Gastrocnemius medialis (tissue), 4 donors: ENCODE results near the gene KDM4B. TPM values are rescaled to one million over a fixed set of nuclear protein-coding genes. Genes with fewer than 3 reads are reported as not detected.

Experiments used
- ATAC-seq, 2 donors: fragments of 150-250 bp; one replicate each; pipeline ENCODE4 v1.9.1; 2016
- DNase-seq, 2 donors: peaks; one replicate each; pipeline ENCODE4 v3.0.0-alpha.2; 2019
- H3K27ac ChIP-seq, 4 donors: fragments of 200-600 bp; sonication (generic); 1 replicate in 1 of 4; 2 replicates in 3 of 4; pipeline ENCODE4 v1.5.1; 2016 to 2018; ENCODE audit warnings: mild to moderate bottlenecking in 2 of 4, moderate library complexity in 1 of 4
- H3K27me3 ChIP-seq, 3 donors: fragments of 200-600 bp; sonication (generic) in 2 of 3; 1 replicate in 1 of 3; 2 replicates in 2 of 3; pipeline versions ENCODE4 v1.5.1 to v1.6.0; 2016 to 2019; ENCODE audit warnings: mild to moderate bottlenecking in 1 of 3, moderate library complexity in 1 of 3
- H3K36me3 ChIP-seq, 2 donors: fragments of 200-600 bp; sonication (generic) in 1 of 2; one replicate each; pipeline ENCODE4 v1.5.1; 2017 to 2018
- H3K4me1 ChIP-seq, 2 donors: fragments of 200-600 bp; sonication (generic) in 1 of 2; one replicate each; pipeline ENCODE4 v1.5.1; 2016 to 2017; ENCODE audit warnings: mild to moderate bottlenecking in 2 of 2
- H3K4me3 ChIP-seq, 4 donors: fragments of 200-600 bp; sonication (generic) in 3 of 4; 1 replicate in 1 of 4; 2 replicates in 3 of 4; pipeline ENCODE4 v1.5.1; 2016 to 2019; ENCODE audit warnings: mild to moderate bottlenecking in 2 of 4
- H3K9me3 ChIP-seq, 3 donors: fragments of 200-600 bp; sonication (generic) in 2 of 3; 1 replicate in 1 of 3; 2 replicates in 2 of 3; pipeline ENCODE4 v1.5.1; 2016 to 2019
- CTCF ChIP-seq, 5 experiments: fragments of 450-650 bp in 3 of 5; fragments of 200-600 bp in 2 of 5; sonication (generic) in 2 of 5; IDR thresholded peaks in 4 of 5; conservative IDR thresholded peaks in 1 of 5; 1 replicate in 4 of 5; 2 replicates in 1 of 5; pipeline ENCODE4 v1.5.1; 2016 to 2019; ENCODE audit warnings: antibody characterized with exemption in 5 of 5, mild to moderate bottlenecking in 3 of 5, moderate library complexity in 3 of 5
- POLR2A ChIP-seq, 2 donors: fragments of 450-650 bp; IDR thresholded peaks; one replicate each; pipeline ENCODE4 v1.6.1; 2017; ENCODE audit warnings: antibody characterized with exemption in 2 of 2, mild to moderate bottlenecking in 2 of 2, moderate library complexity in 2 of 2
- in situ Hi-C, 4 donors: fragments of 200-750 bp; cut with MboI; loops; one replicate each; pipeline versions ENCODE4 v1.15.0 to v1.8.0; 2017; ENCODE audit warnings: low sequenced_read_pairs in 4 of 4
- intact Hi-C: fragments of 100-400 bp; cut with DNase I; formaldehyde crosslinking; loops from one replicate; pipeline ENCODE4 v1.15.1; 2023; ENCODE audit warnings: low total_unique reads
- total RNA-seq, 4 donors: library from RNA; depleted of rRNA; stranded (reverse); fragments of >200 nt; gene quantifications; one replicate each; pipeline versions ENCODE4 v1.1.0 to v1.2.3, GENCODE V29; 2016

KDM4B gene
- 10 to 100 TPM; 40.9 to 61.4 (median 46.4) TPM for total RNA-seq

- DNase-seq (peak; percentile 99 to 100), ATAC-seq (peak; percentile 74 to 76)
- Histone ChIP-seq H3K4me3 (peak within 1 kb of the TSS; percentile 64 to 91 (median 81)), H3K4me1 (peaks cover 39 to 41% of the 10 kb centered on the region in 2 donors), H3K27ac (peak within 1 kb of the TSS; percentile 87 to 96 (median 92)), H3K36me3 (no peaks in the 10 kb centered on the region), H3K27me3 (no peaks in the 10 kb centered on the region), H3K9me3 (no peaks in the 10 kb centered on the region)
- in situ Hi-C loops: no loop called here
- intact Hi-C loops: no loop called here
- TF ChIP-seq POLR2A (IDR thresholded peaks at IDR 0.05) (peak; percentile 100), CTCF (IDR thresholded peaks at IDR 0.05 in 4 of 5, conservative IDR thresholded peaks at IDR 0.05 in 1 of 5) (no peak)
These were observed at the start of gene KDM4B for GRCh38 chr19:4968462-4969291. Gene KDM4B, plus strand, starts transcription at chr19:4969113. Its CDS starts 63,778 bp downstream, at chr19:5032891.

GRCh38 chr19:4922530-4923275 is 46.2 kb upstream of the KDM4B start:
- Histone ChIP-seq H3K36me3 (no peaks in the 10 kb centered on the region), H3K27ac (no peak overlapping the region), H3K4me3 (no peak overlapping the region), H3K9me3 (no peaks in the 10 kb centered on the region), H3K4me1 (no peaks in the 10 kb centered on the region), H3K27me3 (no peaks in the 10 kb centered on the region)
- DNase-seq (no peak), ATAC-seq (no peak)
- TF ChIP-seq POLR2A (IDR thresholded peaks at IDR 0.05): no peak
- TF ChIP-seq CTCF (IDR thresholded peaks at IDR 0.05 in 4 of 5, conservative IDR thresholded peaks at IDR 0.05 in 1 of 5): no peak
- intact Hi-C loops: no loop called here
- in situ Hi-C loops: no loop called here

- no peak for ATAC-seq
- H3K4me1 ChIP-seq: no peaks in the 10 kb centered on the region
- no peak for DNase-seq
- H3K9me3 ChIP-seq: no peaks in the 10 kb centered on the region
- TF ChIP-seq POLR2A (IDR thresholded peaks at IDR 0.05) (no peak), CTCF (IDR thresholded peaks at IDR 0.05 in 4 of 5, conservative IDR thresholded peaks at IDR 0.05 in 1 of 5) (no peak)
- intact Hi-C loops (no loop called here), in situ Hi-C loops (no loop called here)
- H3K36me3 ChIP-seq: no peaks in the 10 kb centered on the region
- H3K27ac ChIP-seq: no peak overlapping the region
- H3K4me3 ChIP-seq: no peak overlapping the region
- no peaks in the 10 kb centered on the region for H3K27me3 ChIP-seq
These were observed 45.6 kb upstream of the KDM4B start for GRCh38 chr19:4923276-4923747.

- no peaks in the 10 kb centered on the region for H3K36me3 ChIP-seq
- ATAC-seq (no peak), DNase-seq (no peak)
- H3K27ac ChIP-seq: no peak overlapping the region
- H3K9me3 ChIP-seq: no peaks in the 10 kb centered on the region
- TF ChIP-seq POLR2A (IDR thresholded peaks at IDR 0.05) (no peak), CTCF (IDR thresholded peaks at IDR 0.05 in 4 of 5, conservative IDR thresholded peaks at IDR 0.05 in 1 of 5) (no peak)
- no peaks in the 10 kb centered on the region for H3K27me3 ChIP-seq
- H3K4me1 ChIP-seq: peaks cover 2 to 7% of the 10 kb centered on the region in 2 donors
- H3K4me3 ChIP-seq: no peak overlapping the region
- in situ Hi-C loops (no loop called here), intact Hi-C loops (no loop called here)
These were observed 39.7 kb upstream of the KDM4B start for GRCh38 chr19:4929186-4929585.
